OCI-LY7 (cell line): ENCODE results near the gene CFAP99. TPM values are rescaled to one million over a fixed set of nuclear protein-coding genes. Genes with fewer than 3 reads are reported as not detected.

Experiments used
- BruUV-seq: library from RNA; stranded (reverse); fragments of 400-500 nt; replicated peaks from 2 replicates; lab custom pipeline; 2021; lab: Mats Ljungman, UMichigan
- CTCF ChIA-PET: fragments of 300-600 bp; sonication (Branson Sonifier 250); formaldehyde crosslinking; loops from one replicate; lab custom pipeline; 2022; ENCODE audit warnings: antibody characterized with exemption; ENCODE audit not compliant: unreplicated experiment; lab: Charles Lee
- POLR2A ChIA-PET: fragments of 300-600 bp; sonication (Branson Sonifier 250); formaldehyde crosslinking; loops from one replicate; lab custom pipeline; 2022; ENCODE audit warnings: antibody characterized with exemption; lab: Charles Lee
- DNase-seq: peaks from one replicate; pipeline ENCODE4 v3.0.0-alpha.2; 2015; ENCODE audit warnings: low spot score
- H2AFZ ChIP-seq: fragments of 200-600 bp; sonication (generic), shearing (Covaris generic); 2 replicates; pipeline ENCODE4 v1.6.1; 2014; ENCODE audit warnings: mild to moderate bottlenecking, antibody characterized with exemption, low read length, moderate library complexity
- H3K27ac ChIP-seq: fragments of 200-600 bp; sonication (generic); 2 replicates; pipeline ENCODE4 v1.5.1; 2014; ENCODE audit warnings: mixed run types, low read depth, mild to moderate bottlenecking, moderate library complexity, low read length, inconsistent platforms; ENCODE audit not compliant: poor library complexity, severe bottlenecking
- H3K36me3 ChIP-seq: fragments of 200-600 bp; sonication (generic); 2 replicates; pipeline ENCODE4 v1.6.1; 2014; ENCODE audit warnings: mild to moderate bottlenecking, antibody characterized with exemption, low read length, moderate library complexity, mixed read lengths; ENCODE audit not compliant: insufficient read depth
- H3K4me1 ChIP-seq: fragments of 200-600 bp; sonication (generic); 2 replicates; pipeline ENCODE4 v1.5.1; 2014; ENCODE audit warnings: mild to moderate bottlenecking, low read length; ENCODE audit not compliant: insufficient read depth, poor library complexity, severe bottlenecking
- H3K4me2 ChIP-seq: fragments of 200-600 bp; sonication (generic); 2 replicates; pipeline ENCODE4 v1.6.1; 2014; ENCODE audit warnings: mild to moderate bottlenecking, low read length
- H3K4me3 ChIP-seq: fragments of 200-600 bp; sonication (generic); 2 replicates; pipeline ENCODE4 v1.5.1; 2014; ENCODE audit warnings: mild to moderate bottlenecking, low read depth, low read length; ENCODE audit not compliant: poor library complexity, severe bottlenecking
- H3K79me2 ChIP-seq: fragments of 200-600 bp; sonication (generic); 2 replicates; pipeline ENCODE4 v1.6.1; 2016; ENCODE audit warnings: low read depth, mild to moderate bottlenecking, low read length, moderate library complexity, mixed read lengths; ENCODE audit not compliant: insufficient read depth
- H3K9me2 ChIP-seq: fragments of 200-600 bp; sonication (generic); 2 replicates; pipeline ENCODE4 v1.6.1; 2016; ENCODE audit warnings: mild to moderate bottlenecking, low read length, mixed read lengths; ENCODE audit not compliant: insufficient read depth
- H3K9me3 ChIP-seq: fragments of 200-600 bp; sonication (generic); 2 replicates; pipeline ENCODE4 v1.6.1; 2014; ENCODE audit warnings: mild to moderate bottlenecking, mixed run types, low read length, mixed read lengths
- H4K20me1 ChIP-seq: fragments of 200-600 bp; sonication (generic); 2 replicates; pipeline ENCODE4 v1.6.1; 2014; ENCODE audit warnings: mild to moderate bottlenecking, antibody characterized with exemption, low read length, moderate library complexity, mixed read lengths; ENCODE audit not compliant: insufficient read depth
- CTCF ChIP-seq: fragments of 200-600 bp; sonication (generic); conservative IDR thresholded peaks from 2 replicates; pipeline ENCODE4 v1.5.1; 2014; ENCODE audit warnings: mild to moderate bottlenecking, antibody characterized with exemption, low read length, moderate library complexity, mixed read lengths
- EZH2phosphoT487 ChIP-seq: fragments of 200-600 bp; sonication (generic); IDR thresholded peaks from 2 replicates; pipeline ENCODE4 v1.6.1; 2018; ENCODE audit warnings: low read depth, borderline replicate concordance, mild to moderate bottlenecking, mixed run types, antibody characterized with exemption, low read length, moderate library complexity, mixed read lengths
- intact Hi-C: fragments of 100-400 bp; cut with micrococcal nuclease; formaldehyde crosslinking; loops from one replicate; pipeline ENCODE4 v1.10.0; 2022; ENCODE audit not compliant: unreplicated experiment
- total RNA-seq, 2 experiments: library from RNA; depleted of rRNA in 1 of 2; stranded (reverse); fragments of >200 nt in 1 of 2; shearing (Covaris generic) in 1 of 2; gene quantifications; 2 replicates each; pipeline ENCODE4 v1.2.3, GENCODE V29; 2014 to 2022

Gene CFAP99
- total RNA-seq, 2 experiments from 2014 or later, result not detected

- Histone ChIP-seq H3K36me3 (no peaks in the 10 kb centered on the region), H3K9me2 (no peaks in the 10 kb centered on the region), H3K9me3 (0 out of 2 replicates have a peak, but pooled peaks cover 6% of the 10 kb centered on the region), H3K4me1 (no peaks in the 10 kb centered on the region), H3K4me3 (no peak overlapping the region), H3K79me2 (no peaks in the 10 kb centered on the region), H3K4me2 (no peak overlapping the region), H3K27ac (no peak overlapping the region), H4K20me1 (no peaks in the 10 kb centered on the region), H2AFZ (no peak overlapping the region)
- TF ChIP-seq EZH2phosphoT487 (no peak), CTCF (no peak)
- CTCF ChIA-PET, result no interaction called here
- DNase-seq, result no peak
- intact Hi-C loops, result no loop called here
- POLR2A ChIA-PET, result no interaction called here
- BruUV-seq, result no TSS peak
Observed at GRCh38 chr4:2371765-2372487, 46.8 kb upstream of the CFAP99 start.

- Histone ChIP-seq H3K4me1 (no peaks in the 10 kb centered on the region), H3K9me2 (no peaks in the 10 kb centered on the region), H3K27ac (no peak overlapping the region), H3K4me2 (no peak overlapping the region), H2AFZ (no peak overlapping the region), H3K9me3 (0 out of 2 replicates have a peak, but pooled peaks cover 6% of the 10 kb centered on the region), H4K20me1 (no peaks in the 10 kb centered on the region), H3K36me3 (no peaks in the 10 kb centered on the region), H3K4me3 (no peak overlapping the region), H3K79me2 (no peaks in the 10 kb centered on the region)
- BruUV-seq, result no TSS peak
- TF ChIP-seq EZH2phosphoT487 (no peak), CTCF (no peak)
- DNase-seq, result no peak
- POLR2A ChIA-PET, result no interaction called here
- intact Hi-C loops, result no loop called here
- CTCF ChIA-PET, result no interaction called here
Observed at GRCh38 chr4:2372488-2373030, 46.2 kb upstream of the CFAP99 start.

GRCh38 chr4:2373532-2373931 lies 45.2 kb upstream of the CFAP99 start:
- Histone ChIP-seq H3K9me3 (0 out of 2 replicates have a peak, but pooled peaks cover 5% of the 10 kb centered on the region), H3K36me3 (no peaks in the 10 kb centered on the region), H3K4me2 (no peak overlapping the region), H3K4me1 (no peaks in the 10 kb centered on the region), H3K79me2 (no peaks in the 10 kb centered on the region), H3K27ac (no peak overlapping the region), H4K20me1 (no peaks in the 10 kb centered on the region), H3K4me3 (no peak overlapping the region), H3K9me2 (no peaks in the 10 kb centered on the region), H2AFZ (no peak overlapping the region)
- intact Hi-C loops, result no loop called here
- no peak for DNase-seq
- BruUV-seq, result no TSS peak
- POLR2A ChIA-PET, result interaction anchor here (0.6 kb wide), 1 partner anchor 18 kb away, joined by 4 read pairs; no protein-coding TSS in a partner anchor
- CTCF ChIA-PET, result no interaction called here
- TF ChIP-seq EZH2phosphoT487 (no peak), CTCF (no peak)
